Tibial nerve (tissue), 4 donors: ENCODE measurements around the gene KCNQ1. TPM values are rescaled to one million over a fixed set of nuclear protein-coding genes. Genes with fewer than 3 reads are reported as not detected.
A peak's percentile ranks its signal among the peaks of the same experiment; 100 is the strongest.

Experiments
- DNase-seq, 2 donors: peaks; one replicate each; pipeline ENCODE4 v3.0.0-alpha.2; 2019; ENCODE audit warnings: low spot score in 2 of 2
- H3K27ac ChIP-seq, 4 donors: fragments of 200-600 bp; sonication (generic) in 3 of 4; one replicate each; pipeline ENCODE4 v1.5.1; 2017 to 2019; ENCODE audit warnings: mild to moderate bottlenecking in 1 of 4
- H3K27me3 ChIP-seq, 2 donors: fragments of 200-600 bp; sonication (generic) in 1 of 2; one replicate each; pipeline versions ENCODE4 v1.5.1 to v1.6.0; 2017 to 2019
- H3K36me3 ChIP-seq, 3 donors: fragments of 200-600 bp; sonication (generic); one replicate each; pipeline ENCODE4 v1.5.1; 2018 to 2019
- H3K4me1 ChIP-seq, 4 donors: fragments of 200-600 bp; sonication (generic) in 3 of 4; one replicate each; pipeline ENCODE4 v1.5.1; 2017 to 2019
- H3K4me3 ChIP-seq, 4 donors: fragments of 200-600 bp; sonication (generic) in 3 of 4; one replicate each; pipeline ENCODE4 v1.5.1; 2017 to 2019; ENCODE audit warnings: mild to moderate bottlenecking in 1 of 4, moderate library complexity in 1 of 4
- H3K9me3 ChIP-seq, 4 donors: fragments of 200-600 bp; sonication (generic) in 3 of 4; one replicate each; pipeline ENCODE4 v1.5.1; 2017 to 2019
- CTCF ChIP-seq, 5 experiments: fragments of 200-600 bp in 3 of 5; fragments of 450-650 bp in 2 of 5; sonication (generic) in 3 of 5; IDR thresholded peaks; one replicate each; pipeline ENCODE4 v1.5.1; 2016 to 2019; ENCODE audit warnings: antibody characterized with exemption in 5 of 5, mild to moderate bottlenecking in 3 of 5, moderate library complexity in 2 of 5
- EP300 ChIP-seq, 2 donors: sonication (generic); formaldehyde crosslinking; IDR thresholded peaks; one replicate each; pipeline ENCODE4 v1.6.1; 2017; ENCODE audit warnings: antibody characterized with exemption in 2 of 2, mild to moderate bottlenecking in 1 of 2
- POLR2A ChIP-seq, 2 donors: fragments of 450-650 bp; IDR thresholded peaks; one replicate each; pipeline ENCODE4 v1.6.1; 2017; ENCODE audit warnings: antibody characterized with exemption in 2 of 2, mild to moderate bottlenecking in 2 of 2, moderate library complexity in 2 of 2
- WGBS, 2 donors: methylation state at CpG; one replicate each; pipeline ENCODE4 v1.1.5; 2018; 5-methylcytosine and 5-hydroxymethylcytosine counted together
- total RNA-seq, 4 donors: library from RNA; depleted of rRNA; stranded (reverse); fragments of >200 nt; gene quantifications; one replicate each; pipeline ENCODE4 v1.1.0, GENCODE V29; 2016

Gene KCNQ1
- total RNA-seq, 4 donors from 2014 or later, result 3.5 to 11.4 (median 7.5) TPM

DNA sequence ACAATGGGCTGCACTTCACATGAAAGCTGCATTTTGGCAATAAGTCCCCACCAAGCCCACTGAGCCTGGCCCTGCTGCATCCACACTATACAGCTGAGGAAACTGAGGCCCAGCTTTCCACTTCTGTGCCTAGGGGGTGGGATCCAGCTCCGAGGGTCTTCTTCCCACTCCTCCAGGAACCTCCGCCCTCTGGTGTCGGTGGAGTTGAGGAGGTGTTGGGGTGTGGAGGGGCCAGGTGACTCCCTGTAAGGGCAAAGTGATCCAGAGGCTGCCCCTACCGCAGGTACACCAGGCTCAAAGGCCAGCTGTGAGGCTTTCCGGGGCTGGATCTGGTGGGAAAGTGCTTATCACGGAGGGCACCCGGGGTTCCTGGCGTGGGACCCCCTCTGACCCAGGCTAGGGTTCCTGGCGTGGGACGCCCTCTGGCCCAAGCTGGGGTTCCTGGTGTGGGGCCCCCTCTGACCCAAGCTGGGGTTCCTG is 125.0 kb downstream of the KCNQ1 start:
- Histone ChIP-seq H3K27me3 (no peaks in the 10 kb centered on the region), H3K36me3 (no peaks in the 10 kb centered on the region), H3K4me1 (peaks cover 0 to 3% (median 0%) of the 10 kb centered on the region in 4 donors), H3K27ac (no peak overlapping the region), H3K9me3 (no peaks in the 10 kb centered on the region), H3K4me3 (no peak overlapping the region)
- TF ChIP-seq POLR2A (IDR thresholded peaks at IDR 0.05), result no peak
- TF ChIP-seq CTCF (IDR thresholded peaks at IDR 0.05), result no peak
- TF ChIP-seq EP300 (IDR thresholded peaks at IDR 0.05), result no peak
- DNase-seq, result no peak
- WGBS, 2 donors, result 94% methylated on average over 6 to 10 of the region's 10 CpGs

- no peak for TF ChIP-seq CTCF (IDR thresholded peaks at IDR 0.05)
- no peak for TF ChIP-seq POLR2A (IDR thresholded peaks at IDR 0.05)
- TF ChIP-seq EP300 (IDR thresholded peaks at IDR 0.05), result no peak
- 94 to 98% methylated on average over 5 to 19 of the region's 26 CpGs for WGBS, 2 donors
- no peak overlapping the region for H3K4me3 ChIP-seq
- H3K9me3 ChIP-seq, result no peaks in the 10 kb centered on the region
- H3K27me3 ChIP-seq, result no peaks in the 10 kb centered on the region
- no peaks in the 10 kb centered on the region for H3K36me3 ChIP-seq
- H3K4me1 ChIP-seq, result peaks cover 0 to 4% (median 1%) of the 10 kb centered on the region in 4 donors
- no peak overlapping the region for H3K27ac ChIP-seq
- DNase-seq, result peak in 1 of 2 donors; percentile 10
Observed at GRCh38 chr11:2570211-2570811, 125.5 kb downstream of the KCNQ1 start.

DNA sequence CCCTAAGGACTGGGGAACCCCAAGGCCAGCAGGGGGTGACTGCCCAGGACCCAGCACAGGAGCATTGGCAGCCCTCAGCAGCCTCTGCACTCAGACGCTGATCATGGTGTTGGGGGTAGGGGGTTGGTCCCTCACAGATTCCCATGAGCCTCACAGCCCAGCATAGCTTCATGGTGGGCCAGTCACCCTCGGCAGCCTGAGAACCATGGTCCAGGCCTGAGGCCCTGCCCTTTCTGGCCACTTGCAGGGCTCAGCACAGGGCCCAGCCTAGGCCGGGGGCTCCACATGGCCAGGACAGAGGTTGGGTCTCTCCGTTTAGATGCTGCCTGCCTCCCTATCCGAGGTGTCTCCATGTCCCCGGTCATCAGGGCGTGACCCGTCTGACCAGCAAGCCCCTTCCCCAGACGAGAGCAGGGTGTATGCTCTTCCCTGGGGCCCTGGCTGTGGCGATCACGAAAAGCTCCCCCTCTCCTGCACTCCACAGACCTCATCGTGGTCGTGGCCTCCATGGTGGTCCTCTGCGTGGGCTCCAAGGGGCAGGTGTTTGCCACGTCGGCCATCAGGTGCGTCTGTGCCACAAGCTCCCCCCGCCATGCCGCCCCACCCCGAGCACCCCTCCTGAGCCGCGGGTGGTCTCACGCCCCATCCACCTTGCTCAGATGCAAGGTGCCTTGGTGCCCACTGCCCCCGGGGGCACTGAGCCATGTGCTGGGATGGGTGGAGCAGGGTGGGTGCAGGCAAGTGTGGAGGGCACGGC is 126.2 kb downstream of the KCNQ1 start:
- peak in 1 of 2 donors; percentile 1 for DNase-seq
- TF ChIP-seq CTCF (IDR thresholded peaks at IDR 0.05) (no peak), POLR2A (IDR thresholded peaks at IDR 0.05) (no peak), EP300 (IDR thresholded peaks at IDR 0.05) (no peak)
- WGBS, 2 donors, result 94 to 96% methylated on average over 23 to 25 of the region's 25 CpGs

DNA sequence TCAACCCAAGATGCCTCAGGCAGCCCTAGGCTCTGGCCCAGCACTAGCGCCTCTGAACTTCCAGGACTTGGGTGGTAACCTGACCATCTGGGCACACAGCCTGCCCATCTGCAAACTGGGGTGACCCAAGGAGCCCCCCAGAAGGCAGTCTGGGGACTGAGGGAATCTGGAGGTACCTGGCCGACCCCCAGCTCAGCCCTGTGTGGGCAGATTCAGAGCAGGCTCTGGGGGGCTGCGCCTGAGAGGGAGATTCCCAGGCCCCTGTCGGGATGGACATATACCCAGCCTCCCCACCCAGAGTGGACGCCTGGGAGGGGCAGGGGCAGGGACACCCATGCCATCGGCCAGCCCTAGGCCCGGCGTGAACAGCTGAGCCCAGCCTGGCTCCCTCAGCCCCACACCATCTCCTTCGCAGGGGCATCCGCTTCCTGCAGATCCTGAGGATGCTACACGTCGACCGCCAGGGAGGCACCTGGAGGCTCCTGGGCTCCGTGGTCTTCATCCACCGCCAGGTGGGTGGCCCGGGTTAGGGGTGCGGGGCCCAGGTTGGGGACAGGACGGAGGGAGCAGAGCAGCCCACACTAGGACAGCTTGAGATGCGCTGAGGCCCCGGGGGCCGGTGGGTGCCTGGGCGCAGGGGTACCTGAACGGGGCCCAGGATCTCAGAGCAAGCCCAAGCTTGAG is 126.9 kb downstream of the KCNQ1 start:
- DNase-seq, result no peak
- Histone ChIP-seq H3K27me3 (no peaks in the 10 kb centered on the region), H3K4me1 (peaks cover 0 to 5% (median 0%) of the 10 kb centered on the region in 4 donors), H3K9me3 (no peaks in the 10 kb centered on the region), H3K36me3 (no peaks in the 10 kb centered on the region), H3K4me3 (no peak overlapping the region), H3K27ac (no peak overlapping the region)
- TF ChIP-seq CTCF (IDR thresholded peaks at IDR 0.05) (no peak), POLR2A (IDR thresholded peaks at IDR 0.05) (no peak), EP300 (IDR thresholded peaks at IDR 0.05) (no peak)
- WGBS, 2 donors, result 92 to 97% methylated on average over 11 to 12 of the region's 23 CpGs

More for the DNA sequence above, 126.2 kb downstream of the KCNQ1 start:
- no peaks in the 10 kb centered on the region for H3K27me3 ChIP-seq
- no peak overlapping the region for H3K4me3 ChIP-seq
- H3K4me1 ChIP-seq, result peaks cover 0 to 5% (median 1%) of the 10 kb centered on the region in 4 donors
- H3K9me3 ChIP-seq, result no peaks in the 10 kb centered on the region
- no peak overlapping the region for H3K27ac ChIP-seq
- no peaks in the 10 kb centered on the region for H3K36me3 ChIP-seq
